ENCODE results near the gene IQCN. TPM values are rescaled to one million over a fixed set of nuclear protein-coding genes. Genes with fewer than 3 reads are reported as not detected.

The IQCN gene
- total and polyA plus RNA-seq, 2 of the 4 experiments (the other 2 are of a cell fraction), result 0.18 to 0.67 TPM

DNA sequence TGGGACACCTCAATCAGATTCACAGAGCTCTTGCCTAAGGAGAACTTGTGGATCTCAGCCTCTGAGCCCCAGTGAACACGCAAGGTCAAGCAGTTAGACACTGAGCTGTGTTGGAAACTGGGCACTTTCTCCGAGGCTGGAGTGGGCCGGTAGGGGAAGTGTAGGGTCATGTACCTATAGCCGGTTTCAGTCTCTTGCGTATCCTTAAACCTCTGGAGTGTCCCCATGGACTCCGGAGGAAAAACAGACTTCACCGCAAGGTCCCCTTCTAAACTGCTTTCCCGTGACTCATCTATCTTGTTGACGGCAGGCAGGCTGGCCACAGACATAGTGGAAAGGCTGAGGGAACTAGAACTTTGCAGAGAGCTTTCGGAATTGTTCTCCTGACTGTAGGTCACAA is 11.3 kb downstream of the IQCN start:
- 79% methylated on average over 4 of the region's 10 CpGs; no CpG with 5 or more reads in 1 of the 2 experiments for WGBS, 2 experiments (ENCODE audit: extremely low coverage in 2 of 2, insufficient read length in 1 of 2)
- H3K56ac ChIP-seq (ENCODE audit: extremely low read depth, insufficient read depth, low read length), result no peak overlapping the region
- no peak overlapping the region for H2AFZ ChIP-seq (replicated peaks; ENCODE audit: low read length, poor library complexity)
- no peak overlapping the region for H3K27ac ChIP-seq (ENCODE audit: insufficient read depth, low read length)
- peak; percentile 34 for ATAC-seq (ENCODE audit: low read depth)
- ChIA-PET POLR2A (ENCODE audit: unreplicated experiment) (no interaction called here), CTCF (interaction anchor here (1.6 kb wide), 1 partner anchor 17 kb away, joined by 5 read pairs; no protein-coding TSS in a partner anchor)
- H3K14ac ChIP-seq (replicated peaks; ENCODE audit: low read depth, low read length), result no peak overlapping the region
- no peak overlapping the region for H2BK120ac ChIP-seq (ENCODE audit: low read depth, low read length)
- H3K4me2 ChIP-seq (ENCODE audit: low read depth, low read length), result no peak overlapping the region
- H3K4me3 ChIP-seq (ENCODE audit: insufficient read depth, low read depth, low read length), result no peak overlapping the region
- H3K18ac ChIP-seq (ENCODE audit: low read depth, low read length), result no peak overlapping the region
- no peaks in the 10 kb centered on the region for H3K79me1 ChIP-seq (ENCODE audit: low read depth in 1 of 2, low read length in 2 of 2)
- BruUV-seq (replicated peaks), result no TSS peak
- H3K4ac ChIP-seq (ENCODE audit: low read depth, low read length), result no peak overlapping the region
- no peak overlapping the region for H2AK9ac ChIP-seq (replicated peaks; ENCODE audit: low read depth, low read length, poor library complexity)
- DNase-seq, result no peak
- no peaks in the 10 kb centered on the region for H3K4me1 ChIP-seq (ENCODE audit: control insufficient read depth, insufficient read depth, low read length)
- no peak overlapping the region for H2BK5ac ChIP-seq (ENCODE audit: low read depth, low read length, poor library complexity, severe bottlenecking)
- H3K9ac ChIP-seq (ENCODE audit: low read depth, low read length), result no peak overlapping the region
- peaks cover 33% of the 10 kb centered on the region for H3K36me3 ChIP-seq (ENCODE audit: control insufficient read depth, insufficient read depth, low read length)
- in situ Hi-C loops (cut with MboI; ENCODE audit: low sequenced_read_pairs) (no loop called here), dilution Hi-C loops (cut with HindIII; ENCODE audit: low sequenced_read_pairs, unreplicated experiment) (no loop called here), intact Hi-C loops (cut with micrococcal nuclease) (no loop called here)
- no peak overlapping the region for H4K8ac ChIP-seq (ENCODE audit: low read depth in 2 of 2, low read length in 2 of 2)
- H3K23ac ChIP-seq (ENCODE audit: low read depth, low read length), result no peak overlapping the region
- no peak overlapping the region for H2BK15ac ChIP-seq (ENCODE audit: low read depth, low read length)
- no peak for TF ChIP-seq MXI1 (IDR thresholded peaks at IDR 0.05; ENCODE audit: borderline replicate concordance, low read depth, low read length)
- TF ChIP-seq CHD1 (IDR thresholded peaks at IDR 0.05; ENCODE audit: low read depth, low read length), result no peak
- TF ChIP-seq SMC3 (IDR thresholded peaks at IDR 0.05; ENCODE audit: low read depth, low read length), result no peak
- TF ChIP-seq, protein P1, sequence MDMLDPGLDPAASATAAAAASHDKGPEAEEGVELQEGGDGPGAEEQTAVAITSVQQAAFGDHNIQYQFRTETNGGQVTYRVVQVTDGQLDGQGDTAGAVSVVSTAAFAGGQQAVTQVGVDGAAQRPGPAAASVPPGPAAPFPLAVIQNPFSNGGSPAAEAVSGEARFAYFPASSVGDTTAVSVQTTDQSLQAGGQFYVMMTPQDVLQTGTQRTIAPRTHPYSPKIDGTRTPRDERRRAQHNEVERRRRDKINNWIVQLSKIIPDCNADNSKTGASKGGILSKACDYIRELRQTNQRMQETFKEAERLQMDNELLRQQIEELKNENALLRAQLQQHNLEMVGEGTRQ (IDR thresholded peaks at IDR 0.05; ENCODE audit: low read depth, low read length), result no peak
- TF ChIP-seq FOS (IDR thresholded peaks at IDR 0.05; ENCODE audit: low read depth, low read length), result no peak
- no peak for TF ChIP-seq CEBPB (IDR thresholded peaks at IDR 0.05; ENCODE audit: low read depth, low read length)
- TF ChIP-seq RAD21 (IDR thresholded peaks at IDR 0.05; ENCODE audit: low read length), result no peak
- TF ChIP-seq POLR2A (IDR thresholded peaks at IDR 0.05; ENCODE audit: low read depth, low read length), result no peak
- TF ChIP-seq, protein P2, sequence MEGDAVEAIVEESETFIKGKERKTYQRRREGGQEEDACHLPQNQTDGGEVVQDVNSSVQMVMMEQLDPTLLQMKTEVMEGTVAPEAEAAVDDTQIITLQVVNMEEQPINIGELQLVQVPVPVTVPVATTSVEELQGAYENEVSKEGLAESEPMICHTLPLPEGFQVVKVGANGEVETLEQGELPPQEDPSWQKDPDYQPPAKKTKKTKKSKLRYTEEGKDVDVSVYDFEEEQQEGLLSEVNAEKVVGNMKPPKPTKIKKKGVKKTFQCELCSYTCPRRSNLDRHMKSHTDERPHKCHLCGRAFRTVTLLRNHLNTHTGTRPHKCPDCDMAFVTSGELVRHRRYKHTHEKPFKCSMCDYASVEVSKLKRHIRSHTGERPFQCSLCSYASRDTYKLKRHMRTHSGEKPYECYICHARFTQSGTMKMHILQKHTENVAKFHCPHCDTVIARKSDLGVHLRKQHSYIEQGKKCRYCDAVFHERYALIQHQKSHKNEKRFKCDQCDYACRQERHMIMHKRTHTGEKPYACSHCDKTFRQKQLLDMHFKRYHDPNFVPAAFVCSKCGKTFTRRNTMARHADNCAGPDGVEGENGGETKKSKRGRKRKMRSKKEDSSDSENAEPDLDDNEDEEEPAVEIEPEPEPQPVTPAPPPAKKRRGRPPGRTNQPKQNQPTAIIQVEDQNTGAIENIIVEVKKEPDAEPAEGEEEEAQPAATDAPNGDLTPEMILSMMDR (conservative IDR thresholded peaks at IDR 0.05; ENCODE audit: low read depth, low read length), result no peak
- TF ChIP-seq NFE2L2 (IDR thresholded peaks at IDR 0.05; ENCODE audit: low read depth, low read length), result no peak
- TF ChIP-seq, protein P3, sequence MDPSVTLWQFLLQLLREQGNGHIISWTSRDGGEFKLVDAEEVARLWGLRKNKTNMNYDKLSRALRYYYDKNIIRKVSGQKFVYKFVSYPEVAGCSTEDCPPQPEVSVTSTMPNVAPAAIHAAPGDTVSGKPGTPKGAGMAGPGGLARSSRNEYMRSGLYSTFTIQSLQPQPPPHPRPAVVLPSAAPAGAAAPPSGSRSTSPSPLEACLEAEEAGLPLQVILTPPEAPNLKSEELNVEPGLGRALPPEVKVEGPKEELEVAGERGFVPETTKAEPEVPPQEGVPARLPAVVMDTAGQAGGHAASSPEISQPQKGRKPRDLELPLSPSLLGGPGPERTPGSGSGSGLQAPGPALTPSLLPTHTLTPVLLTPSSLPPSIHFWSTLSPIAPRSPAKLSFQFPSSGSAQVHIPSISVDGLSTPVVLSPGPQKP (IDR thresholded peaks at IDR 0.05; ENCODE audit: borderline replicate concordance, low read depth, low read length), result no peak
- TF ChIP-seq RFX5 (IDR thresholded peaks at IDR 0.05; ENCODE audit: low read depth, low read length), result no peak
- TF ChIP-seq RCOR1 (IDR thresholded peaks at IDR 0.05; ENCODE audit: insufficient replicate concordance, low read length), result no peak
- TF ChIP-seq MAFK (IDR thresholded peaks at IDR 0.05; ENCODE audit: low read depth, low read length), result no peak
- H4K20me1 ChIP-seq (ENCODE audit: insufficient read depth, low read length), result peaks cover 4% of the 10 kb centered on the region; the same call in 1 of the 2 replicates
- H2BK20ac ChIP-seq (ENCODE audit: low read depth, low read length), result no peak overlapping the region
- no peaks in the 10 kb centered on the region for H3K27me3 ChIP-seq (ENCODE audit: control insufficient read depth, insufficient read depth, low read length)
- no peak overlapping the region for H4K5ac ChIP-seq (ENCODE audit: low read depth, low read length)
- no peak overlapping the region for H2AK5ac ChIP-seq (ENCODE audit: low read depth, low read length)
- peaks cover 3% of the 10 kb centered on the region; the same call in 1 of the 2 replicates for H3K9me1 ChIP-seq (ENCODE audit: insufficient read depth, low read length)
- H3K9me3 ChIP-seq (ENCODE audit: control insufficient read depth, insufficient read depth, low read length), result no peaks in the 10 kb centered on the region
- no peak overlapping the region for H4K91ac ChIP-seq (ENCODE audit: insufficient read depth, low read depth, low read length)

Measured in IMR-90 (cell line).